HEK293 (cell line): ENCODE measurements around the gene SURF1.

Source experiments
- CTCF ChIA-PET: fragments of 350-600 bp; formaldehyde crosslinking; extraction: SDS; loops from one replicate; lab custom pipeline; 2021; ENCODE audit warnings: antibody characterized with exemption; lab: Yijun Ruan, JAX
- POLR2A ChIA-PET: fragments of 300-600 bp; formaldehyde crosslinking; extraction: SDS; loops from one replicate; lab custom pipeline; 2020; ENCODE audit warnings: antibody characterized with exemption, inconsistent platforms; lab: Yijun Ruan, JAX
- H3K27ac ChIP-seq: fragments of 200-500 bp; sonication (Bioruptor generic); 2 replicates; pipeline ENCODE4 v1.5.1; 2014; ENCODE audit warnings: low read depth, low read length, control low read depth, inconsistent platforms; ENCODE audit errors: extremely low read depth
- H3K36me3 ChIP-seq, 2 experiments: fragments of 200-500 bp in 1 of 2; sonication (Bioruptor generic) in 1 of 2; 1 replicate in 1 of 2; 2 replicates in 1 of 2; pipeline ENCODE4 v1.5.1; 2014 to 2017; ENCODE audit warnings: inconsistent platforms in 2 of 2, low read length in 2 of 2; ENCODE audit not compliant: control insufficient read depth in 2 of 2, insufficient read depth in 1 of 2
- H3K4me1 ChIP-seq: fragments of 200-500 bp; sonication (Bioruptor generic); 2 replicates; pipeline ENCODE4 v1.5.1; 2014; ENCODE audit warnings: mild to moderate bottlenecking, low read length, inconsistent platforms; ENCODE audit not compliant: control insufficient read depth, insufficient read depth
- H3K4me3 ChIP-seq: 2 replicates; pipeline ENCODE4 v1.5.1; 2011; ENCODE audit warnings: low read depth, mild to moderate bottlenecking, control low read depth, low read length, moderate library complexity
- H3K9me3 ChIP-seq: fragments of 200-500 bp; sonication (Bioruptor generic); 2 replicates; pipeline ENCODE4 v1.5.1; 2014; ENCODE audit warnings: low read depth, low read length, inconsistent platforms; ENCODE audit not compliant: control insufficient read depth, insufficient read depth
- CTCF ChIP-seq: fragments of 450-650 bp; formaldehyde crosslinking; IDR thresholded peaks from 2 replicates; pipeline ENCODE4 v1.5.1; 2016; ENCODE audit warnings: missing biosample characterization, missing genetic modification characterization
- GLIS1 ChIP-seq: fragments of 450-650 bp; formaldehyde crosslinking; IDR thresholded peaks from 2 replicates; pipeline ENCODE4 v1.5.1; 2016; ENCODE audit warnings: missing biosample characterization, missing genetic modification characterization
- KLF1 ChIP-seq: fragments of 450-650 bp; formaldehyde crosslinking; IDR thresholded peaks from 2 replicates; pipeline ENCODE4 v1.5.1; 2016; ENCODE audit warnings: missing biosample characterization, missing genetic modification characterization
- PRDM10 ChIP-seq: fragments of 450-650 bp; formaldehyde crosslinking; IDR thresholded peaks from 2 replicates; pipeline ENCODE4 v1.5.1; 2016; ENCODE audit warnings: missing biosample characterization, missing genetic modification characterization
- ZBTB8A ChIP-seq: fragments of 450-650 bp; formaldehyde crosslinking; IDR thresholded peaks from 2 replicates; pipeline ENCODE4 v1.5.1; 2016; ENCODE audit warnings: missing biosample characterization, missing genetic modification characterization
- ZIC2 ChIP-seq: fragments of 450-650 bp; formaldehyde crosslinking; IDR thresholded peaks from 2 replicates; pipeline ENCODE4 v1.5.1; 2016; ENCODE audit warnings: missing biosample characterization, missing genetic modification characterization
- ZNF10 ChIP-seq: fragments of 450-650 bp; formaldehyde crosslinking; IDR thresholded peaks from 2 replicates; pipeline ENCODE4 v1.5.1; 2017; ENCODE audit warnings: missing biosample characterization, missing genetic modification characterization
- ZNF214 ChIP-seq: fragments of 450-650 bp; formaldehyde crosslinking; IDR thresholded peaks from 2 replicates; pipeline ENCODE4 v1.5.1; 2017; ENCODE audit warnings: missing biosample characterization, mild to moderate bottlenecking, missing genetic modification characterization, borderline replicate concordance
- ZNF350 ChIP-seq: fragments of 450-650 bp; formaldehyde crosslinking; IDR thresholded peaks from 2 replicates; pipeline ENCODE4 v1.5.0; 2017; ENCODE audit warnings: missing biosample characterization, mild to moderate bottlenecking, missing genetic modification characterization
- ZNF37A ChIP-seq: fragments of 450-650 bp; IDR thresholded peaks from 2 replicates; pipeline ENCODE4 v1.5.1; 2018; ENCODE audit warnings: missing biosample characterization, missing genetic modification characterization
- ZNF416 ChIP-seq: fragments of 450-650 bp; formaldehyde crosslinking; IDR thresholded peaks from 2 replicates; pipeline ENCODE4 v1.5.1; 2016; ENCODE audit warnings: missing biosample characterization, missing genetic modification characterization
- ZNF473 ChIP-seq: fragments of 450-650 bp; formaldehyde crosslinking; IDR thresholded peaks from 2 replicates; pipeline ENCODE4 v1.5.1; 2017; ENCODE audit warnings: missing biosample characterization, missing genetic modification characterization
- ZNF488 ChIP-seq: fragments of 450-650 bp; formaldehyde crosslinking; IDR thresholded peaks from 2 replicates; pipeline ENCODE4 v1.5.1; 2016; ENCODE audit warnings: missing biosample characterization, missing genetic modification characterization
- ZNF521 ChIP-seq: fragments of 450-650 bp; formaldehyde crosslinking; IDR thresholded peaks from 2 replicates; pipeline ENCODE4 v1.5.1; 2017; ENCODE audit warnings: missing biosample characterization, mild to moderate bottlenecking, missing genetic modification characterization
- ZNF629 ChIP-seq: fragments of 450-650 bp; formaldehyde crosslinking; IDR thresholded peaks from 2 replicates; pipeline ENCODE4 v1.5.1; 2017; ENCODE audit warnings: missing biosample characterization, missing genetic modification characterization
- ZNF654 ChIP-seq: fragments of 450-650 bp; formaldehyde crosslinking; IDR thresholded peaks from 2 replicates; pipeline ENCODE4 v1.5.1; 2016; ENCODE audit warnings: low read depth, missing biosample characterization, missing genetic modification characterization

Gene SURF1

GRCh38 chr9:133403766-133404453 is 47.6 kb upstream of the SURF1 start:
- POLR2A ChIA-PET, result interaction anchor here (1.0 to 1.3 kb wide), 3 partner anchors 27 to 56 kb away, joined by 3 read pairs; partner anchors contain the start of genes MED22 and RPL7A
- Histone ChIP-seq H3K9me3 (no peaks in the 10 kb centered on the region), H3K4me3 (no peak overlapping the region), H3K36me3 (peaks cover 5 to 68% of the 10 kb centered on the region in 2 experiments; a peak in 2 of 3 replicates), H3K27ac (no peak overlapping the region), H3K4me1 (no peaks in the 10 kb centered on the region)
- TF ChIP-seq ZIC2 (tag by site-specific recombination) (peak; percentile 45; the same call in 1 of the 2 replicates), ZNF10 (tag by site-specific recombination) (peak; percentile 78), ZNF654 (tag by site-specific recombination) (peak; percentile 55), CTCF (peak; percentile 86), ZNF521 (tag by site-specific recombination) (no peak)
- CTCF ChIA-PET, result interaction anchor here (0.5 to 4.8 kb wide), 19 partner anchors 8 to 486 kb away, joined by 3 to 24 read pairs (median 3); no protein-coding TSS in a partner anchor

- POLR2A ChIA-PET, result interaction anchor here (0.7 kb wide), 1 partner anchor 12 kb away, joined by 6 read pairs; no protein-coding TSS in a partner anchor
- H3K27ac ChIP-seq, result no peak overlapping the region
- H3K4me3 ChIP-seq, result no peak overlapping the region
- H3K4me1 ChIP-seq, result no peaks in the 10 kb centered on the region
- H3K9me3 ChIP-seq, result no peaks in the 10 kb centered on the region
- H3K36me3 ChIP-seq, result peaks cover 0 to 60% of the 10 kb centered on the region in 2 experiments; a peak in 1 of 3 replicates
- TF ChIP-seq ZNF416 (tag by site-specific recombination) (no peak), ZBTB8A (tag by site-specific recombination) (no peak), ZNF473 (tag by site-specific recombination) (no peak), ZNF350 (tag by site-specific recombination) (no peak), ZNF37A (tag by site-specific recombination) (no peak), PRDM10 (tag by site-specific recombination) (no peak), ZNF214 (tag by site-specific recombination) (no peak), ZNF488 (tag by site-specific recombination) (no peak), GLIS1 (no peak)
- CTCF ChIA-PET, result interaction anchor here (0.7 to 4.8 kb wide), 7 partner anchors 24 to 232 kb away, joined by 3 to 24 read pairs (median 3); no protein-coding TSS in a partner anchor
Observed at GRCh38 chr9:133402689-133403088, 46.4 kb upstream of the SURF1 start.

- H3K36me3 ChIP-seq, result peaks cover 0 to 49% of the 10 kb centered on the region in 2 experiments; a peak in 1 of 3 replicates
- TF ChIP-seq ZNF629 (tag by site-specific recombination) (no peak), KLF1 (tag by site-specific recombination) (peak; percentile 41; the same call in 1 of the 2 replicates), ZIC2 (tag by site-specific recombination) (peak; percentile 28; the same call in 1 of the 2 replicates)
- H3K9me3 ChIP-seq, result no peaks in the 10 kb centered on the region
- H3K4me1 ChIP-seq, result no peaks in the 10 kb centered on the region
- ChIA-PET CTCF (interaction anchor here (0.7 to 1.4 kb wide), 4 partner anchors 8 to 36 kb away, joined by 3 to 6 read pairs (median 4); no protein-coding TSS in a partner anchor), POLR2A (interaction anchor here (0.7 to 1.4 kb wide), 2 partner anchors 54 to 78 kb away, joined by 3 to 4 read pairs; partner anchors contain the start of genes MED22 and RPL7A)
- H3K27ac ChIP-seq, result no peak overlapping the region
- H3K4me3 ChIP-seq, result no peak overlapping the region
Observed at GRCh38 chr9:133401588-133401987, 45.3 kb upstream of the SURF1 start.
